Osteocyte (in vitro differentiated cells): Measurements from ENCODE around the gene GOLGB1. TPM values are rescaled to one million over a fixed set of nuclear protein-coding genes. Genes with fewer than 3 reads are reported as not detected.

Experiments
- DNase-seq: peaks from one replicate; pipeline ENCODE4 v3.0.0; 2021; ENCODE audit warnings: mixed read lengths; ENCODE audit not compliant: unreplicated experiment; ENCODE audit errors: extremely low spot score
- H3K27ac Mint-ChIP-seq: one replicate; pipeline ENCODE4 v1.8.0; 2021; ENCODE audit warnings: mild to moderate bottlenecking, mixed read lengths; ENCODE audit not compliant: unreplicated experiment
- H3K27me3 Mint-ChIP-seq: one replicate; pipeline ENCODE4 v1.8.0; 2021; ENCODE audit warnings: mixed read lengths; ENCODE audit not compliant: unreplicated experiment
- H3K36me3 Mint-ChIP-seq: one replicate; pipeline ENCODE4 v1.8.0; 2021; ENCODE audit warnings: mixed read lengths; ENCODE audit not compliant: unreplicated experiment
- H3K4me1 Mint-ChIP-seq: one replicate; pipeline ENCODE4 v1.8.0; 2021; ENCODE audit warnings: mixed read lengths; ENCODE audit not compliant: unreplicated experiment
- H3K4me3 Mint-ChIP-seq: one replicate; pipeline ENCODE4 v1.8.0; 2021; ENCODE audit warnings: mild to moderate bottlenecking, moderate library complexity, mixed read lengths; ENCODE audit not compliant: unreplicated experiment
- H3K9me3 Mint-ChIP-seq: one replicate; pipeline ENCODE4 v1.8.0; 2021; ENCODE audit warnings: mixed read lengths; ENCODE audit not compliant: unreplicated experiment
- CTCF ChIP-seq: fragments of 200-600 bp; sonication (generic); IDR thresholded peaks from 2 replicates; pipeline ENCODE4 v1.5.0; 2021; ENCODE audit warnings: antibody characterized with exemption, mild to moderate bottlenecking, moderate library complexity
- total RNA-seq: library from RNA; stranded (reverse); gene quantifications from 2 replicates; pipeline ENCODE4 v1.2.1, GENCODE V29; 2021

The GOLGB1 gene
- total RNA-seq, 1 donor from 2014 or later, result 60.5 TPM

GRCh38 chr3:121723485-121723884 lies 26.1 kb downstream of the GOLGB1 start:
- no peak for TF ChIP-seq CTCF
- Mint-ChIP-seq H3K9me3 (no peaks in the 10 kb centered on the region), H3K4me3 (no peak overlapping the region), H3K27ac (no peak overlapping the region), H3K4me1 (no peaks in the 10 kb centered on the region), H3K36me3 (peaks cover 60% of the 10 kb centered on the region), H3K27me3 (no peaks in the 10 kb centered on the region)
- no peak for DNase-seq

GRCh38 chr3:121722411-121722810 lies 27.1 kb downstream of the GOLGB1 start:
- no peak for TF ChIP-seq CTCF
- no peak overlapping the region for H3K27ac Mint-ChIP-seq
- no peak overlapping the region for H3K4me3 Mint-ChIP-seq
- no peak for DNase-seq
- H3K9me3 Mint-ChIP-seq, result no peaks in the 10 kb centered on the region
- H3K27me3 Mint-ChIP-seq, result no peaks in the 10 kb centered on the region
- H3K36me3 Mint-ChIP-seq, result peaks cover 62% of the 10 kb centered on the region
- H3K4me1 Mint-ChIP-seq, result no peaks in the 10 kb centered on the region

GRCh38 chr3:121720163-121720562 lies 29.4 kb downstream of the GOLGB1 start:
- no peak for DNase-seq
- no peaks in the 10 kb centered on the region for H3K27me3 Mint-ChIP-seq
- no peaks in the 10 kb centered on the region for H3K4me1 Mint-ChIP-seq
- TF ChIP-seq CTCF, result no peak
- H3K36me3 Mint-ChIP-seq, result peaks cover 64% of the 10 kb centered on the region
- H3K27ac Mint-ChIP-seq, result no peak overlapping the region
- no peak overlapping the region for H3K4me3 Mint-ChIP-seq
- H3K9me3 Mint-ChIP-seq, result no peaks in the 10 kb centered on the region

GRCh38 chr3:121719423-121719822 lies 30.1 kb downstream of the GOLGB1 start:
- Mint-ChIP-seq H3K4me1 (no peaks in the 10 kb centered on the region), H3K36me3 (peaks cover 64% of the 10 kb centered on the region), H3K27me3 (no peaks in the 10 kb centered on the region)

DNA sequence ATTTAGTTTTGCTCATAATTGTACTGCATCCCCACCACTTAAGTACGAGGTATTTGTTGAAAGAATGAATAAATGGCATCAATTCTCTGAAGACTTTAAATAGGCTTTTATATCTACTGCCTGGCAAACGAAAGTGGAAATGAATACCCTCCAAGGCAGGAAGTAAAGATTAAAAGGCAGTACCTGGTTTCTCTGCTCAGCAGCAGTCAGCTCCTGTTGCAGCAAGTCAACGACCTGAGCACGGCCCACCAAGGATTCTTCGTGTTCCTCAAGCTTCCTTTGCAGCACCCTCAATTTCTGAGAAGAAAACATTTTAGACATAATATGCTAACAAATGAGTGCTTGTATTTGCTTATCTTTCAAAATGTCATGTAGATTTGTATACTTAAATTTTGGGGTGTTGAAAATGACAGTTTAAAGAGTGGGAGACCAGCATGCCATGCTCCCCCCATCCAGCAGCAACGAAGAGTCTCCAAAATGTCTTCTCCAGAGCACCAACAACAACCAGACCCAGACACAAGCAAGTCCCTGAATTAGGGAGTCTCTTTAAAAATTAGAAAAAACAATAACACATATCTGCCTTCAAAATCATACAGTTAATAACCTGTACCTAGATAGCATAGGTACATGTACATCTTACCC lies 31.2 kb downstream of the GOLGB1 start:
- no peaks in the 10 kb centered on the region for H3K4me1 Mint-ChIP-seq
- no peak overlapping the region for H3K4me3 Mint-ChIP-seq
- H3K27ac Mint-ChIP-seq, result no peak overlapping the region
- peaks cover 61% of the 10 kb centered on the region for H3K36me3 Mint-ChIP-seq
- no peak for TF ChIP-seq CTCF
- no peaks in the 10 kb centered on the region for H3K27me3 Mint-ChIP-seq
- DNase-seq, result no peak
- H3K9me3 Mint-ChIP-seq, result no peaks in the 10 kb centered on the region

More at GRCh38 chr3:121719423-121719822, 30.1 kb downstream of the GOLGB1 start:
- DNase-seq, result no peak
- Mint-ChIP-seq H3K9me3 (no peaks in the 10 kb centered on the region), H3K27ac (no peak overlapping the region), H3K4me3 (no peak overlapping the region)
- TF ChIP-seq CTCF, result no peak
